HepG2 (cell line): Measurements from ENCODE around the gene ZKSCAN4. TPM values are rescaled to one million over a fixed set of nuclear protein-coding genes. Genes with fewer than 3 reads are reported as not detected.

Experiments
- ATAC-seq: fragments of 200-7000 bp; cut with Tn5 transposase; 3 replicates; pipeline ENCODE4 v1.9.1; 2020; ENCODE audit warnings: mild to moderate bottlenecking, moderate library complexity
- BruUV-seq: library from RNA; stranded (reverse); fragments of 400-500 nt; replicated peaks from 2 replicates; lab custom pipeline; 2021; lab: Mats Ljungman, UMichigan
- CTCF ChIA-PET: fragments of 300-600 bp; formaldehyde crosslinking; extraction: SDS; loops from one replicate; lab custom pipeline; 2021; ENCODE audit warnings: low total read pairs, inconsistent platforms, low intra/inter-chr PET ratio; lab: Yijun Ruan, JAX
- POLR2A ChIA-PET: fragments of 350-600 bp; sonication (Branson Sonifier 250); formaldehyde crosslinking; loops from one replicate; lab custom pipeline; 2020; ENCODE audit warnings: antibody characterized with exemption, inconsistent platforms; lab: Yijun Ruan, JAX
- DNase-seq: peaks from one replicate; pipeline ENCODE4 v3.0.0-alpha.2; 2015; ENCODE audit warnings: low spot score
- FAIRE-seq: peaks from 3 replicates; lab custom pipeline; 2011; peaks lifted over from hg19 to GRCh38; lab: Jason Lieb, UNC
- H2AFZ ChIP-seq: one replicate; pipeline ENCODE4 v1.6.1; 2011; ENCODE audit warnings: low read length, inconsistent platforms
- H3K27ac ChIP-seq: fragments of 300-600 bp; 3 replicates; pipeline ENCODE4 v1.8.0; 2011; ENCODE audit warnings: mixed run types, mild to moderate bottlenecking, mixed read lengths, low read length, inconsistent platforms; ENCODE audit not compliant: insufficient read depth; ENCODE audit errors: extremely low read length
- H3K27me3 ChIP-seq, 2 experiments: fragments of 200-600 bp in 1 of 2; 2 replicates in 1 of 2; 3 replicates in 1 of 2; pipeline versions ENCODE4 v1.6.0 to v1.8.0; 2011; ENCODE audit warnings: low read length in 2 of 2, mild to moderate bottlenecking in 2 of 2, moderate library complexity in 2 of 2, inconsistent platforms in 1 of 2; ENCODE audit not compliant: insufficient read depth in 2 of 2, control insufficient read depth in 1 of 2
- H3K36me3 ChIP-seq, 2 experiments: fragments of 200-600 bp in 1 of 2; replicated peaks in 1 of 2; 2 replicates in 1 of 2; 3 replicates in 1 of 2; pipeline versions ENCODE4 v1.5.1 to v1.8.0; 2011; ENCODE audit warnings: low read length in 2 of 2, inconsistent platforms in 1 of 2; ENCODE audit not compliant: insufficient read depth in 2 of 2, control insufficient read depth in 1 of 2
- H3K4me1 ChIP-seq: 2 replicates; pipeline ENCODE4 v1.5.1; 2012; ENCODE audit warnings: low read length, inconsistent platforms; ENCODE audit not compliant: insufficient read depth
- H3K4me2 ChIP-seq: 2 replicates; pipeline ENCODE4 v1.6.0; 2011; ENCODE audit warnings: low read depth, low read length, inconsistent platforms
- H3K4me3 ChIP-seq, 3 experiments: fragments of 200-600 bp in 1 of 3; sonication (generic), shearing (Covaris generic) in 1 of 3; replicated peaks in 1 of 3; 2 replicates each; pipeline ENCODE4 v1.5.1; 2011 to 2016; ENCODE audit warnings: low read length in 3 of 3, inconsistent platforms in 2 of 3, low read depth in 2 of 3, mild to moderate bottlenecking in 2 of 3, control low read depth in 1 of 3, mixed read lengths in 1 of 3; ENCODE audit not compliant: insufficient read depth in 1 of 3
- H3K79me2 ChIP-seq: one replicate; pipeline ENCODE4 v1.6.1; 2011; ENCODE audit warnings: low read length, inconsistent platforms; ENCODE audit not compliant: insufficient read depth
- H3K9ac ChIP-seq: 2 replicates; pipeline ENCODE4 v1.6.0; 2011; ENCODE audit warnings: mild to moderate bottlenecking, low read depth, low read length, inconsistent platforms; ENCODE audit not compliant: insufficient read depth
- H3K9me3 ChIP-seq: 2 replicates; pipeline ENCODE4 v1.5.1; 2012; ENCODE audit warnings: mild to moderate bottlenecking, low read length
- H4K20me1 ChIP-seq: 2 replicates; pipeline ENCODE4 v1.6.0; 2011; ENCODE audit warnings: inconsistent platforms, mild to moderate bottlenecking, low read length, moderate library complexity; ENCODE audit not compliant: insufficient read depth
- EEA1 ChIP-seq: sonication (generic); formaldehyde crosslinking; IDR thresholded peaks from 2 replicates; pipeline ENCODE4 v1.5.1; 2020; ENCODE audit warnings: mild to moderate bottlenecking, missing genetic modification reagents, borderline replicate concordance
- HNF4A ChIP-seq: sonication (generic); formaldehyde crosslinking; IDR thresholded peaks from 2 replicates; pipeline ENCODE4 v1.4.0; 2020; ENCODE audit warnings: missing genetic modification reagents
- MXI1 ChIP-seq: IDR thresholded peaks from 3 replicates; pipeline ENCODE4 v1.6.1; 2012; ENCODE audit warnings: low read depth, low read length, inconsistent platforms, borderline replicate concordance
- ZBTB8A ChIP-seq: sonication (generic); formaldehyde crosslinking; IDR thresholded peaks from 2 replicates; pipeline ENCODE4 v1.4.0; 2020; ENCODE audit warnings: mild to moderate bottlenecking, low read depth, missing genetic modification reagents, borderline replicate concordance
- ZNF143 ChIP-seq: sonication (generic); formaldehyde crosslinking; IDR thresholded peaks from 2 replicates; pipeline ENCODE4 v1.4.0; 2020; ENCODE audit warnings: missing genetic modification reagents
- ZNF331 ChIP-seq: sonication (generic); formaldehyde crosslinking; IDR thresholded peaks from 2 replicates; pipeline ENCODE4 v1.4.0; 2020; ENCODE audit warnings: missing genetic modification reagents
- ZNF446 ChIP-seq: sonication (generic); formaldehyde crosslinking; IDR thresholded peaks from 2 replicates; pipeline ENCODE4 v1.5.0; 2020; ENCODE audit warnings: mild to moderate bottlenecking, missing genetic modification reagents
- ZNF572 ChIP-seq: sonication (generic); formaldehyde crosslinking; IDR thresholded peaks from 2 replicates; pipeline ENCODE4 v1.5.1; 2020; ENCODE audit warnings: mild to moderate bottlenecking, missing genetic modification reagents
- ZSCAN21 ChIP-seq: sonication (generic); formaldehyde crosslinking; IDR thresholded peaks from 2 replicates; pipeline ENCODE4 v1.8.0; 2022; ENCODE audit warnings: mild to moderate bottlenecking, missing genetic modification reagents, moderate library complexity, borderline replicate concordance
- in situ Hi-C: cut with HindIII; loops from 2 replicates; pipeline ENCODE4 v1.10.0; 2017; ENCODE audit warnings: low pct_unique_long_range_greater_than_20kb; ENCODE audit not compliant: extremely low pct_ligation_motif_present
- intact Hi-C: fragments of 100-400 bp; cut with micrococcal nuclease; formaldehyde crosslinking; loops from one replicate; pipeline ENCODE4 v1.10.0; 2022; ENCODE audit not compliant: unreplicated experiment
- polyA plus RNA-seq, 8 experiments: library from polyadenylated mRNA; depleted of rRNA in 3 of 8; stranded (reverse) in 7 of 8; unstranded in 1 of 8; fragments of >200 nt; fragmentation: Illumina TruSeq in 4 of 8; extraction: Trizol in 4 of 8; gene quantifications; 2 replicates each; pipeline versions ENCODE4 v1.2.1 to v1.2.3, GENCODE V29; 2011 to 2016; ENCODE audit warnings: low read depth in 4 of 8, missing spikeins in 1 of 8, mixed read lengths in 1 of 8; ENCODE audit not compliant: insufficient read depth in 1 of 8
- total RNA-seq, 5 experiments: library from RNA; depleted of rRNA; stranded (reverse); fragments of >200 nt; fragmentation: Illumina TruSeq; extraction: Trizol; gene quantifications; 2 replicates each; pipeline ENCODE4 v1.2.3, GENCODE V29; 2016; ENCODE audit warnings: low read depth in 1 of 5
- TF ChIP-seq, protein P1 (sequence below): sonication (generic); formaldehyde crosslinking; IDR thresholded peaks from 2 replicates; pipeline ENCODE4 v1.4.0; 2020; ENCODE audit warnings: missing genetic modification reagents
- TF ChIP-seq, protein P2 (sequence below), 2 experiments: fragments of 450-650 bp in 1 of 2; sonication (generic) in 1 of 2; formaldehyde crosslinking; IDR thresholded peaks; 2 replicates each; pipeline versions ENCODE4 v1.5.0 to v1.8.0; 2020 to 2022; ENCODE audit warnings: mild to moderate bottlenecking in 1 of 2, missing genetic modification reagents in 1 of 2
- TF ChIP-seq, protein P3 (sequence below), 2 experiments: fragments of 450-650 bp in 1 of 2; sonication (generic) in 1 of 2; formaldehyde crosslinking in 1 of 2; IDR thresholded peaks; 2 replicates each; pipeline versions ENCODE4 v1.6.1 to v1.8.0; 2016 to 2022; ENCODE audit warnings: antibody characterized with exemption in 1 of 2, mild to moderate bottlenecking in 1 of 2, missing genetic modification reagents in 1 of 2
- TF ChIP-seq, protein P4 (sequence below): sonication (generic); formaldehyde crosslinking; IDR thresholded peaks from 2 replicates; pipeline ENCODE4 v1.4.0; 2020; ENCODE audit warnings: mild to moderate bottlenecking, low read depth, missing genetic modification reagents

ZKSCAN4 gene
- total and polyA plus RNA-seq, 2 of the 13 experiments (the other 11 are each of a cell fraction or from before 2014, with no cell fraction given) = 2.9 to 7.8 TPM

DNA sequence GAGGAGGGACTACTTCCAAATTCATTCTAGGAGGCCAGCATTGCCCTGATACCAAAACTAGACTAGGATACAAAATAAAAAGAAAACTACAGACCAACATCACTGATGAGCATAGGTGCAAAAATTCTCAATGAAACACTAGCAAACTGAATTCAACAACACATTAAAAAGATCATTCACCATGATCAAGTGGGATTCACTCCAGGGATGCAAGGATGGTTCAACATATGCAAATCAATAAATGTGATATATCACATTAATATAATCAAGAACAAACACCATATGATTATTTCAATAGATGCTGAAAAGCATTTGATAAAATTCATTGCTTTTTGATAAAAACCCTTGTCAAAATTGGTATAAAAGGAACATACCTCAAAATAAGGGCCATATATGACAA, 39.5 kb upstream of the ZKSCAN4 start:
- FAIRE-seq (no peak), DNase-seq (no peak), ATAC-seq (no peak)
- no peaks in the 10 kb centered on the region for H3K9me3 ChIP-seq
- in situ Hi-C loops (no loop called here), intact Hi-C loops (no loop called here)
- H3K9ac ChIP-seq = no peak overlapping the region
- BruUV-seq = no TSS peak
- no peaks in the 10 kb centered on the region for H3K27me3 ChIP-seq
- H3K36me3 ChIP-seq = peaks cover 3 to 9% of the 10 kb centered on the region in 2 experiments; a peak in 4 of 5 replicates
- no peak overlapping the region for H3K4me2 ChIP-seq
- no peaks in the 10 kb centered on the region for H3K4me1 ChIP-seq
- ChIA-PET POLR2A (no interaction called here), CTCF (no interaction called here)
- H3K4me3 ChIP-seq = no peak overlapping the region
- H4K20me1 ChIP-seq = no peaks in the 10 kb centered on the region
- no peak overlapping the region for H2AFZ ChIP-seq
- no peak overlapping the region for H3K27ac ChIP-seq
- no peaks in the 10 kb centered on the region for H3K79me2 ChIP-seq
- TF ChIP-seq EEA1 (CRISPR knock-in tag) (no peak), ZSCAN21 (CRISPR knock-in tag) (no peak), ZBTB8A (CRISPR knock-in tag) (no peak), ZNF143 (CRISPR knock-in tag) (no peak), ZNF446 (CRISPR knock-in tag) (no peak), ZNF572 (CRISPR knock-in tag) (no peak), ZNF331 (CRISPR knock-in tag) (no peak), HNF4A (CRISPR knock-in tag) (no peak), MXI1 (no peak)
- TF ChIP-seq, protein P1, sequence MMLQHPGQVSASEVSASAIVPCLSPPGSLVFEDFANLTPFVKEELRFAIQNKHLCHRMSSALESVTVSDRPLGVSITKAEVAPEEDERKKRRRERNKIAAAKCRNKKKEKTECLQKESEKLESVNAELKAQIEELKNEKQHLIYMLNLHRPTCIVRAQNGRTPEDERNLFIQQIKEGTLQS = no peak
- TF ChIP-seq, protein P2, sequence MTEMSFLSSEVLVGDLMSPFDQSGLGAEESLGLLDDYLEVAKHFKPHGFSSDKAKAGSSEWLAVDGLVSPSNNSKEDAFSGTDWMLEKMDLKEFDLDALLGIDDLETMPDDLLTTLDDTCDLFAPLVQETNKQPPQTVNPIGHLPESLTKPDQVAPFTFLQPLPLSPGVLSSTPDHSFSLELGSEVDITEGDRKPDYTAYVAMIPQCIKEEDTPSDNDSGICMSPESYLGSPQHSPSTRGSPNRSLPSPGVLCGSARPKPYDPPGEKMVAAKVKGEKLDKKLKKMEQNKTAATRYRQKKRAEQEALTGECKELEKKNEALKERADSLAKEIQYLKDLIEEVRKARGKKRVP (CRISPR knock-in tag; IDR thresholded peaks at IDR 0.05) = no peak
- TF ChIP-seq, protein P3, sequence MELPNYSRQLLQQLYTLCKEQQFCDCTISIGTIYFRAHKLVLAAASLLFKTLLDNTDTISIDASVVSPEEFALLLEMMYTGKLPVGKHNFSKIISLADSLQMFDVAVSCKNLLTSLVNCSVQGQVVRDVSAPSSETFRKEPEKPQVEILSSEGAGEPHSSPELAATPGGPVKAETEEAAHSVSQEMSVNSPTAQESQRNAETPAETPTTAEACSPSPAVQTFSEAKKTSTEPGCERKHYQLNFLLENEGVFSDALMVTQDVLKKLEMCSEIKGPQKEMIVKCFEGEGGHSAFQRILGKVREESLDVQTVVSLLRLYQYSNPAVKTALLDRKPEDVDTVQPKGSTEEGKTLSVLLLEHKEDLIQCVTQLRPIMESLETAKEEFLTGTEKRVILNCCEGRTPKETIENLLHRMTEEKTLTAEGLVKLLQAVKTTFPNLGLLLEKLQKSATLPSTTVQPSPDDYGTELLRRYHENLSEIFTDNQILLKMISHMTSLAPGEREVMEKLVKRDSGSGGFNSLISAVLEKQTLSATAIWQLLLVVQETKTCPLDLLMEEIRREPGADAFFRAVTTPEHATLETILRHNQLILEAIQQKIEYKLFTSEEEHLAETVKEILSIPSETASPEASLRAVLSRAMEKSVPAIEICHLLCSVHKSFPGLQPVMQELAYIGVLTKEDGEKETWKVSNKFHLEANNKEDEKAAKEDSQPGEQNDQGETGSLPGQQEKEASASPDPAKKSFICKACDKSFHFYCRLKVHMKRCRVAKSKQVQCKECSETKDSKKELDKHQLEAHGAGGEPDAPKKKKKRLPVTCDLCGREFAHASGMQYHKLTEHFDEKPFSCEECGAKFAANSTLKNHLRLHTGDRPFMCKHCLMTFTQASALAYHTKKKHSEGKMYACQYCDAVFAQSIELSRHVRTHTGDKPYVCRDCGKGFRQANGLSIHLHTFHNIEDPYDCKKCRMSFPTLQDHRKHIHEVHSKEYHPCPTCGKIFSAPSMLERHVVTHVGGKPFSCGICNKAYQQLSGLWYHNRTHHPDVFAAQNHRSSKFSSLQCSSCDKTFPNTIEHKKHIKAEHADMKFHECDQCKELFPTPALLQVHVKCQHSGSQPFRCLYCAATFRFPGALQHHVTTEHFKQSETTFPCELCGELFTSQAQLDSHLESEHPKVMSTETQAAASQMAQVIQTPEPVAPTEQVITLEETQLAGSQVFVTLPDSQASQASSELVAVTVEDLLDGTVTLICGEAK (IDR thresholded peaks at IDR 0.05) = no peak
- TF ChIP-seq, protein P3 (CRISPR knock-in tag; IDR thresholded peaks at IDR 0.05) = no peak
- TF ChIP-seq, protein P4, sequence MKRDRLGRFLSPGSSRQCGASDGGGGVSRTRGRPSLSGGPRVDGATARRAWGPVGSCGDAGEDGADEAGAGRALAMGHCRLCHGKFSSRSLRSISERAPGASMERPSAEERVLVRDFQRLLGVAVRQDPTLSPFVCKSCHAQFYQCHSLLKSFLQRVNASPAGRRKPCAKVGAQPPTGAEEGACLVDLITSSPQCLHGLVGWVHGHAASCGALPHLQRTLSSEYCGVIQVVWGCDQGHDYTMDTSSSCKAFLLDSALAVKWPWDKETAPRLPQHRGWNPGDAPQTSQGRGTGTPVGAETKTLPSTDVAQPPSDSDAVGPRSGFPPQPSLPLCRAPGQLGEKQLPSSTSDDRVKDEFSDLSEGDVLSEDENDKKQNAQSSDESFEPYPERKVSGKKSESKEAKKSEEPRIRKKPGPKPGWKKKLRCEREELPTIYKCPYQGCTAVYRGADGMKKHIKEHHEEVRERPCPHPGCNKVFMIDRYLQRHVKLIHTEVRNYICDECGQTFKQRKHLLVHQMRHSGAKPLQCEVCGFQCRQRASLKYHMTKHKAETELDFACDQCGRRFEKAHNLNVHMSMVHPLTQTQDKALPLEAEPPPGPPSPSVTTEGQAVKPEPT (CRISPR knock-in tag) = no peak
